ENCODE measurements around the gene CALHM3.

DNA sequence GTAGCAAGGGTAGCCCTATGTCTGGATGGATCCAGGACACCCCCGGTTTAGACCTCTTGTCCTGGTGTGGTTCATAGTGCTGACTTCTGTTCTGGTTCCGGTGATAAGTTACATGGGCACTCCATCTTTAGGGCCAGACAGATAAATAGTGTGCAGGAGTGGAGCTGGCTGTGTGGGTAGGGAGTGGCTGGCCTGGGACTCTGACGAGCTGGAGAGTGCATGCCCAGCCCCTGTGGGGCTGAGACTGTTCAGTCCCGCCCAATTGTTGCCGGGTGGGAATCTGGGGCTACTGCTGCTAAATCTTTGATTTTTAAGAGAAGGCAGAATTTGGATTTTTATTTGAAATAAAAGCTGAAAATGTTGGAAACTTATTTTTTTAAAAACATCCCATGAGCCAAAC is 55.3 kb downstream of the CALHM3 start:
- TF ChIP-seq, protein P1, sequence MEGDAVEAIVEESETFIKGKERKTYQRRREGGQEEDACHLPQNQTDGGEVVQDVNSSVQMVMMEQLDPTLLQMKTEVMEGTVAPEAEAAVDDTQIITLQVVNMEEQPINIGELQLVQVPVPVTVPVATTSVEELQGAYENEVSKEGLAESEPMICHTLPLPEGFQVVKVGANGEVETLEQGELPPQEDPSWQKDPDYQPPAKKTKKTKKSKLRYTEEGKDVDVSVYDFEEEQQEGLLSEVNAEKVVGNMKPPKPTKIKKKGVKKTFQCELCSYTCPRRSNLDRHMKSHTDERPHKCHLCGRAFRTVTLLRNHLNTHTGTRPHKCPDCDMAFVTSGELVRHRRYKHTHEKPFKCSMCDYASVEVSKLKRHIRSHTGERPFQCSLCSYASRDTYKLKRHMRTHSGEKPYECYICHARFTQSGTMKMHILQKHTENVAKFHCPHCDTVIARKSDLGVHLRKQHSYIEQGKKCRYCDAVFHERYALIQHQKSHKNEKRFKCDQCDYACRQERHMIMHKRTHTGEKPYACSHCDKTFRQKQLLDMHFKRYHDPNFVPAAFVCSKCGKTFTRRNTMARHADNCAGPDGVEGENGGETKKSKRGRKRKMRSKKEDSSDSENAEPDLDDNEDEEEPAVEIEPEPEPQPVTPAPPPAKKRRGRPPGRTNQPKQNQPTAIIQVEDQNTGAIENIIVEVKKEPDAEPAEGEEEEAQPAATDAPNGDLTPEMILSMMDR (IDR thresholded peaks at IDR 0.05; ENCODE audit: poor library complexity, severe bottlenecking): no peak
- TF ChIP-seq EZH2 (IDR thresholded peaks at IDR 0.05; ENCODE audit: borderline replicate concordance, insufficient read depth, low read length, poor library complexity, severe bottlenecking) (no peak), RAD21 (conservative IDR thresholded peaks at IDR 0.05) (no peak), EP300 (conservative IDR thresholded peaks at IDR 0.05; ENCODE audit: poor library complexity, severe bottlenecking) (no peak), MXI1 (conservative IDR thresholded peaks at IDR 0.05; ENCODE audit: poor library complexity, severe bottlenecking) (no peak)
